Transverse colon (tissue), 4 donors: ENCODE measurements around the gene UBQLN2. TPM values are rescaled to one million over a fixed set of nuclear protein-coding genes. Genes with fewer than 3 reads are reported as not detected.

ENCODE experiments used
- DNase-seq: peaks from one replicate; pipeline ENCODE4 v3.0.0-alpha.2; 2019
- H3K27ac ChIP-seq, 4 donors: fragments of 200-600 bp; sonication (generic); 2 replicates each; pipeline ENCODE4 v1.5.1; 2016 to 2018; ENCODE audit warnings: inconsistent platforms in 4 of 4
- H3K27me3 ChIP-seq: fragments of 200-600 bp; sonication (generic); 2 replicates; pipeline ENCODE4 v1.5.1; 2017; ENCODE audit warnings: inconsistent platforms
- H3K36me3 ChIP-seq, 4 donors: fragments of 200-600 bp; sonication (generic); 2 replicates each; pipeline ENCODE4 v1.5.1; 2017 to 2019; ENCODE audit warnings: inconsistent platforms in 4 of 4
- H3K4me1 ChIP-seq, 4 donors: fragments of 200-600 bp; sonication (generic); 2 replicates each; pipeline ENCODE4 v1.5.1; 2017 to 2020; ENCODE audit warnings: inconsistent platforms in 4 of 4
- H3K4me3 ChIP-seq, 4 donors: fragments of 200-600 bp; sonication (generic); 1 replicate in 1 of 4; 2 replicates in 3 of 4; pipeline versions ENCODE4 v1.5.1 to v1.6.1; 2017 to 2019; ENCODE audit warnings: inconsistent platforms in 4 of 4
- H3K9me3 ChIP-seq, 2 donors: fragments of 200-600 bp; sonication (generic); 2 replicates each; pipeline ENCODE4 v1.5.1; 2017 to 2019; ENCODE audit warnings: inconsistent platforms in 2 of 2
- CTCF ChIP-seq, 5 experiments: fragments of 200-600 bp in 3 of 5; fragments of 450-650 bp in 2 of 5; sonication (generic) in 3 of 5; IDR thresholded peaks; 1 replicate in 2 of 5; 2 replicates in 3 of 5; pipeline ENCODE4 v1.5.1; 2016 to 2017; ENCODE audit warnings: antibody characterized with exemption in 5 of 5, inconsistent platforms in 3 of 5, mild to moderate bottlenecking in 2 of 5, moderate library complexity in 1 of 5
- EP300 ChIP-seq: sonication (generic); formaldehyde crosslinking; IDR thresholded peaks from one replicate; pipeline ENCODE4 v1.6.1; 2017; ENCODE audit warnings: antibody characterized with exemption, low read depth
- POLR2A ChIP-seq: fragments of 450-650 bp; IDR thresholded peaks from one replicate; pipeline ENCODE4 v1.6.1; 2016; ENCODE audit warnings: antibody characterized with exemption, mild to moderate bottlenecking, moderate library complexity
- POLR2AphosphoS5 ChIP-seq, 3 donors: sonication (generic); formaldehyde crosslinking; IDR thresholded peaks; one replicate each; pipeline ENCODE4 v1.6.1; 2016; ENCODE audit warnings: antibody characterized with exemption in 3 of 3
- WGBS, 2 donors: methylation state at CpG; one replicate each; pipeline ENCODE4 v1.1.5; 2018; ENCODE audit warnings: low coverage in 1 of 2; 5-methylcytosine and 5-hydroxymethylcytosine counted together
- in situ Hi-C, 4 donors: fragments of 200-750 bp; cut with MboI; loops; one replicate each; pipeline versions ENCODE4 v1.15.0 to v1.15.1; 2017; ENCODE audit warnings: low sequenced_read_pairs in 3 of 4, low pct_ligation_motif_present in 1 of 4, low pct_unique_long_range_greater_than_20kb in 1 of 4
- intact Hi-C: fragments of 100-400 bp; cut with DNase I; formaldehyde crosslinking; loops from one replicate; pipeline ENCODE4 v1.15.1; 2023; ENCODE audit warnings: low total_unique reads
- total RNA-seq, 4 donors: library from RNA; depleted of rRNA; stranded (reverse); fragments of >200 nt; gene quantifications; one replicate each; pipeline ENCODE4 v1.1.0, GENCODE V29; 2016

UBQLN2 gene
- total RNA-seq, 4 donors from 2014 or later, result 10.0 to 20.6 (median 19.2) TPM

DNA sequence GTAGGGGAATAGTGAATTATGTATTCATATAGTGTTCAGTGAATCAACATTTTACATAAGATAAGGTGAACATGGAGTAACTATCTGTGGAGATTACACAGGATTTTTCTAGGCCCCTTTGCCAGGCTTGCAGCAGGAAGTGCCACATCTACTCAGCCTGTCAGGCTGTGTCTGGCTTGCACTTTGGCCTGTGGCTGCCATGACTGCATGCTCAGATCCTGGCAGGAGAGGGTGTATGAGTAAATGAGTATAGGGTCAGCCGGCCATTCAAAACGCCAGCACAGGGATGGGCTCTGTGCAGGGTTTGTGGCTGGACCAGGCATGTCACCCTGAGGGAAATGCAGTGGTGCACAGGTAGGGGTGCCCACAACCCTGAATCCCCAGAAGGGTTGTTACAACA lies 51.9 kb downstream of the UBQLN2 start:
- no peaks in the 10 kb centered on the region for H3K4me1 ChIP-seq
- WGBS, 2 donors, result 73% methylated on average over 2 of the region's 2 CpGs; no CpG with 5 or more reads in 1 of the 2 donors
- in situ Hi-C loops, result no loop called here
- TF ChIP-seq EP300 (no peak), POLR2A (no peak), CTCF (IDR thresholded peaks at IDR 0.05) (no peak), POLR2AphosphoS5 (IDR thresholded peaks at IDR 0.05) (no peak)
- intact Hi-C loops, result no loop called here
- H3K36me3 ChIP-seq, result no peaks in the 10 kb centered on the region
- no peak overlapping the region for H3K4me3 ChIP-seq
- no peak overlapping the region for H3K27ac ChIP-seq
- H3K27me3 ChIP-seq, result no peaks in the 10 kb centered on the region
- H3K9me3 ChIP-seq, result no peaks in the 10 kb centered on the region
- DNase-seq, result no peak

Other genes with a start within 250 kb of the UBQLN2 start
- gene NBDY, start 165.6 kb downstream of the UBQLN2 start, total RNA-seq, result 10 to 100 TPM in 1 of 4 donors, 1 to 10 TPM in 2, not detected in 1; 4.1 to 10.5 (median 9.4) TPM